ENCODE data around the gene VMP1.

The VMP1 gene

DNA sequence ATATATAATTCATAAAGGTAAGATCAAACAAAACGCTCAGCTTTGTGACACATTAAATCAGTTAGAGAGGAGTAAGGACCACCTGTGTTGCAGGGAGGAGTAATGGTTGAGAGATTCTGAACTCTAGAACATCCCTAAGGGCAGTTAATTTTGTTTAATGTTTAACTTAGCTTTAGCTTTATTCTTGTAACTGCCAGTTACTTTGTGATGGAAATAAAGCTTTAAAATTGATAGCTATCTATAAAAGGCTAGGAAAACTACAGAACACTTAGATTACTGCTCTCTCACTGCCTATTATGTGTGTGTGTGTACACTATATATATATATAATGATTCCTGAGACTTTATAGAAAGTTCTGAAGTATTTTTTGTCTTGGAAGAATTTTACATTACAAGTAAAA lies 38.0 kb upstream of the VMP1 start:
- Histone ChIP-seq H3K4me3 (replicated peaks; ENCODE audit: insufficient read depth, low read length) (no peak overlapping the region), H3K27ac (replicated peaks) (peak overlapping the region; percentile 4; the same call in 1 of the 2 replicates), H3K27me3 (ENCODE audit: insufficient read depth, poor library complexity, severe bottlenecking) (no peaks in the 10 kb centered on the region)
- TF ChIP-seq, protein P1, sequence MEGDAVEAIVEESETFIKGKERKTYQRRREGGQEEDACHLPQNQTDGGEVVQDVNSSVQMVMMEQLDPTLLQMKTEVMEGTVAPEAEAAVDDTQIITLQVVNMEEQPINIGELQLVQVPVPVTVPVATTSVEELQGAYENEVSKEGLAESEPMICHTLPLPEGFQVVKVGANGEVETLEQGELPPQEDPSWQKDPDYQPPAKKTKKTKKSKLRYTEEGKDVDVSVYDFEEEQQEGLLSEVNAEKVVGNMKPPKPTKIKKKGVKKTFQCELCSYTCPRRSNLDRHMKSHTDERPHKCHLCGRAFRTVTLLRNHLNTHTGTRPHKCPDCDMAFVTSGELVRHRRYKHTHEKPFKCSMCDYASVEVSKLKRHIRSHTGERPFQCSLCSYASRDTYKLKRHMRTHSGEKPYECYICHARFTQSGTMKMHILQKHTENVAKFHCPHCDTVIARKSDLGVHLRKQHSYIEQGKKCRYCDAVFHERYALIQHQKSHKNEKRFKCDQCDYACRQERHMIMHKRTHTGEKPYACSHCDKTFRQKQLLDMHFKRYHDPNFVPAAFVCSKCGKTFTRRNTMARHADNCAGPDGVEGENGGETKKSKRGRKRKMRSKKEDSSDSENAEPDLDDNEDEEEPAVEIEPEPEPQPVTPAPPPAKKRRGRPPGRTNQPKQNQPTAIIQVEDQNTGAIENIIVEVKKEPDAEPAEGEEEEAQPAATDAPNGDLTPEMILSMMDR (IDR thresholded peaks at IDR 0.05; ENCODE audit: insufficient read depth, low read length) = no peak
- TF ChIP-seq POLR2AphosphoS5 (IDR thresholded peaks at IDR 0.05; ENCODE audit: low read depth) (no peak), SPI1 (IDR thresholded peaks at IDR 0.05; ENCODE audit: borderline replicate concordance, low read depth) (no peak), GABPA (IDR thresholded peaks at IDR 0.05; ENCODE audit: low read depth) (no peak)
- TF ChIP-seq, protein P2, sequence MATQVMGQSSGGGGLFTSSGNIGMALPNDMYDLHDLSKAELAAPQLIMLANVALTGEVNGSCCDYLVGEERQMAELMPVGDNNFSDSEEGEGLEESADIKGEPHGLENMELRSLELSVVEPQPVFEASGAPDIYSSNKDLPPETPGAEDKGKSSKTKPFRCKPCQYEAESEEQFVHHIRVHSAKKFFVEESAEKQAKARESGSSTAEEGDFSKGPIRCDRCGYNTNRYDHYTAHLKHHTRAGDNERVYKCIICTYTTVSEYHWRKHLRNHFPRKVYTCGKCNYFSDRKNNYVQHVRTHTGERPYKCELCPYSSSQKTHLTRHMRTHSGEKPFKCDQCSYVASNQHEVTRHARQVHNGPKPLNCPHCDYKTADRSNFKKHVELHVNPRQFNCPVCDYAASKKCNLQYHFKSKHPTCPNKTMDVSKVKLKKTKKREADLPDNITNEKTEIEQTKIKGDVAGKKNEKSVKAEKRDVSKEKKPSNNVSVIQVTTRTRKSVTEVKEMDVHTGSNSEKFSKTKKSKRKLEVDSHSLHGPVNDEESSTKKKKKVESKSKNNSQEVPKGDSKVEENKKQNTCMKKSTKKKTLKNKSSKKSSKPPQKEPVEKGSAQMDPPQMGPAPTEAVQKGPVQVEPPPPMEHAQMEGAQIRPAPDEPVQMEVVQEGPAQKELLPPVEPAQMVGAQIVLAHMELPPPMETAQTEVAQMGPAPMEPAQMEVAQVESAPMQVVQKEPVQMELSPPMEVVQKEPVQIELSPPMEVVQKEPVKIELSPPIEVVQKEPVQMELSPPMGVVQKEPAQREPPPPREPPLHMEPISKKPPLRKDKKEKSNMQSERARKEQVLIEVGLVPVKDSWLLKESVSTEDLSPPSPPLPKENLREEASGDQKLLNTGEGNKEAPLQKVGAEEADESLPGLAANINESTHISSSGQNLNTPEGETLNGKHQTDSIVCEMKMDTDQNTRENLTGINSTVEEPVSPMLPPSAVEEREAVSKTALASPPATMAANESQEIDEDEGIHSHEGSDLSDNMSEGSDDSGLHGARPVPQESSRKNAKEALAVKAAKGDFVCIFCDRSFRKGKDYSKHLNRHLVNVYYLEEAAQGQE (IDR thresholded peaks at IDR 0.05; ENCODE audit: insufficient replicate concordance, low read depth) = no peak
- DNase-seq (ENCODE audit: low read depth in 1 of 2, low spot score in 1 of 2) = no peak

DNA sequence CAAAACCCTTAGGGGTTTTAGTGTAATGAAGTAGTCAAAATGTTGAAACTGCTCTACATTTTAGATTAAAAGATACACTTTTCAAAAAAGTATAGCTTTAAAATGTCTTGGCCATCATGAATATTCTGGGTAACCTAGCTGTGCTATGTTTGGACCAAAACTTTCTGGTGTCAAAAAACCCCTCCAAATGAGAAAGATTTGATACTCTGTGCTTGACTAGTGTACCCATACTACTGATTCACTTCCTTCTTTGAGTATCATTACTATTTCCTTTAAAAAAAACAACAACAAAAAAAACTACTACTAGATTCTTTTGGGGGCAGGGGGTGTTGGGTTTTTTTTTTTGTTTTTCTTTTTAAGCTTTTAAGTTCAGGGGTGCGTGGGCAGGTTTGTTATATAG lies 37.5 kb upstream of the VMP1 start:
- DNase-seq (ENCODE audit: low read depth in 1 of 2, low spot score in 1 of 2) = no peak
- Histone ChIP-seq H3K27me3 (ENCODE audit: insufficient read depth, poor library complexity, severe bottlenecking) (no peaks in the 10 kb centered on the region), H3K27ac (replicated peaks) (peak overlapping the region; percentile 4; the same call in 1 of the 2 replicates), H3K4me3 (replicated peaks; ENCODE audit: insufficient read depth, low read length) (no peak overlapping the region)
- TF ChIP-seq, protein P2 (IDR thresholded peaks at IDR 0.05; ENCODE audit: insufficient replicate concordance, low read depth) = no peak
- TF ChIP-seq SPI1 (IDR thresholded peaks at IDR 0.05; ENCODE audit: borderline replicate concordance, low read depth) (no peak), GABPA (IDR thresholded peaks at IDR 0.05; ENCODE audit: low read depth) (no peak), POLR2AphosphoS5 (IDR thresholded peaks at IDR 0.05; ENCODE audit: low read depth) (no peak)
- TF ChIP-seq, protein P1 (IDR thresholded peaks at IDR 0.05; ENCODE audit: insufficient read depth, low read length) = no peak

GRCh38 chr17:59671386-59671785 lies 36.1 kb upstream of the VMP1 start:
- DNase-seq (ENCODE audit: low read depth in 1 of 2, low spot score in 1 of 2) = no peak
- no peak overlapping the region for H3K4me3 ChIP-seq (replicated peaks; ENCODE audit: insufficient read depth, low read length)
- H3K27ac ChIP-seq (replicated peaks) = no peak overlapping the region
- no peaks in the 10 kb centered on the region for H3K27me3 ChIP-seq (ENCODE audit: insufficient read depth, poor library complexity, severe bottlenecking)
- TF ChIP-seq POLR2AphosphoS5 (IDR thresholded peaks at IDR 0.05; ENCODE audit: low read depth) (no peak), GABPA (IDR thresholded peaks at IDR 0.05; ENCODE audit: low read depth) (no peak), SPI1 (IDR thresholded peaks at IDR 0.05; ENCODE audit: borderline replicate concordance, low read depth) (no peak)
- TF ChIP-seq, protein P2 (IDR thresholded peaks at IDR 0.05; ENCODE audit: insufficient replicate concordance, low read depth) = no peak
- TF ChIP-seq, protein P1 (IDR thresholded peaks at IDR 0.05; ENCODE audit: insufficient read depth, low read length) = no peak
